Ovary (tissue), 3 donors: ENCODE data around the gene ADD1.

Experiments used
- CTCF ChIP-seq, 3 donors: fragments of 450-650 bp in 2 of 3; fragments of 200-600 bp in 1 of 3; IDR thresholded peaks; one replicate each; pipeline versions ENCODE4 v1.5.1 to v1.8.0; 2016 to 2022; ENCODE audit warnings: antibody characterized with exemption in 3 of 3, mild to moderate bottlenecking in 1 of 3
- EP300 ChIP-seq: sonication (generic); formaldehyde crosslinking; IDR thresholded peaks from one replicate; pipeline ENCODE4 v1.6.1; 2017; ENCODE audit warnings: antibody characterized with exemption
- POLR2A ChIP-seq: fragments of 450-650 bp; IDR thresholded peaks from one replicate; pipeline ENCODE4 v1.6.1; 2017; ENCODE audit warnings: antibody characterized with exemption, mild to moderate bottlenecking, moderate library complexity
- donor health status: DM: no; HTN: no; CAD: no.

DNA sequence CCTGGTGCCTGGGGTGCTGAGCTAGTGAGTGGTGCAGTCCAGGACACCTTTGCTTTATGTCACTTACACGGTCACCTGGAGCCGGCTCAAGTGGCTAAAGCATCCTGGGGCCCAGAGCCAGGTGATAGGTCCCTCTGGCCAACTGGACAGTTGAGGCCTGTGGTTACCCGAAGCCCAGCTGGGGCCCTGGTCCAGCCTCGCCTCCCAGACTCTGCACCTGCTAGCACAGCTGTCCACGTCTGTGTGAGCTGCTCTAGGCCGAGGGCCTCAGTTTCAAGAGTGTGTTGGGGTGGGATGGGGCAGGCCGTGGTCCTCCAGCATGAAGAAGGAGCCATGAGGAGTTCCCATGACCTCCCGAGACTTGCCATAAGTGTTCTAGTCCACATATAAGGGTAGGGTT lies 7.7 kb upstream of the ADD1 start:
- TF ChIP-seq CTCF (IDR thresholded peaks at IDR 0.05), result no peak
- TF ChIP-seq POLR2A, result no peak
- TF ChIP-seq EP300, result no peak
